GM12878 (cell line): Measurements from ENCODE around the gene NTF3.

Source experiments
- ATF2 ChIP-seq: IDR thresholded peaks from 2 replicates; pipeline ENCODE4 v1.6.1; 2012; ENCODE audit warnings: low read length, inconsistent platforms
- BACH1 ChIP-seq: fragments of 450-650 bp; IDR thresholded peaks from 2 replicates; pipeline ENCODE4 v1.6.1; 2017; ENCODE audit warnings: mild to moderate bottlenecking, borderline replicate concordance
- BRCA1 ChIP-seq: IDR thresholded peaks from 2 replicates; pipeline ENCODE4 v1.6.1; 2011; ENCODE audit warnings: low read depth, low read length, improper control_type of control experiment
- RBBP5 ChIP-seq: fragments of 200-600 bp; sonication (generic); conservative IDR thresholded peaks from 2 replicates; pipeline ENCODE4 v1.6.1; 2016
- ZSCAN29 ChIP-seq: fragments of 450-650 bp; IDR thresholded peaks from 2 replicates; pipeline ENCODE4 v1.6.1; 2017; ENCODE audit warnings: mild to moderate bottlenecking, moderate library complexity
- ZZZ3 ChIP-seq: IDR thresholded peaks from 2 replicates; pipeline ENCODE4 v1.6.1; 2011; ENCODE audit warnings: low read depth; ENCODE audit not compliant: control insufficient read depth, insufficient read length
- TF ChIP-seq, protein P1 (sequence below), 3 experiments: IDR thresholded peaks in 2 of 3; conservative IDR thresholded peaks in 1 of 3; 2 replicates each; pipeline ENCODE4 v1.5.1; 2011; ENCODE audit warnings: low read depth in 3 of 3, low read length in 3 of 3, mild to moderate bottlenecking in 3 of 3, control low read depth in 2 of 3, moderate library complexity in 2 of 3, inconsistent platforms in 1 of 3, mixed read lengths in 1 of 3; ENCODE audit not compliant: control insufficient read depth in 2 of 3, insufficient read depth in 1 of 3; ENCODE audit errors: extremely low read depth in 1 of 3
- TF ChIP-seq, protein P2 (sequence below): IDR thresholded peaks from 2 replicates; pipeline ENCODE4 v1.6.1; 2011; ENCODE audit warnings: low read depth, mild to moderate bottlenecking, low read length, moderate library complexity, borderline replicate concordance; ENCODE audit errors: extremely low read depth
- TF ChIP-seq, protein P3 (sequence below): IDR thresholded peaks from 2 replicates; pipeline ENCODE4 v1.6.1; 2012; ENCODE audit warnings: low read depth, low read length, improper control_type of control experiment

GRCh38 chr12:5384015-5384414 is 47.9 kb upstream of the NTF3 start:
- TF ChIP-seq BACH1, result no peak
- TF ChIP-seq, protein P1, sequence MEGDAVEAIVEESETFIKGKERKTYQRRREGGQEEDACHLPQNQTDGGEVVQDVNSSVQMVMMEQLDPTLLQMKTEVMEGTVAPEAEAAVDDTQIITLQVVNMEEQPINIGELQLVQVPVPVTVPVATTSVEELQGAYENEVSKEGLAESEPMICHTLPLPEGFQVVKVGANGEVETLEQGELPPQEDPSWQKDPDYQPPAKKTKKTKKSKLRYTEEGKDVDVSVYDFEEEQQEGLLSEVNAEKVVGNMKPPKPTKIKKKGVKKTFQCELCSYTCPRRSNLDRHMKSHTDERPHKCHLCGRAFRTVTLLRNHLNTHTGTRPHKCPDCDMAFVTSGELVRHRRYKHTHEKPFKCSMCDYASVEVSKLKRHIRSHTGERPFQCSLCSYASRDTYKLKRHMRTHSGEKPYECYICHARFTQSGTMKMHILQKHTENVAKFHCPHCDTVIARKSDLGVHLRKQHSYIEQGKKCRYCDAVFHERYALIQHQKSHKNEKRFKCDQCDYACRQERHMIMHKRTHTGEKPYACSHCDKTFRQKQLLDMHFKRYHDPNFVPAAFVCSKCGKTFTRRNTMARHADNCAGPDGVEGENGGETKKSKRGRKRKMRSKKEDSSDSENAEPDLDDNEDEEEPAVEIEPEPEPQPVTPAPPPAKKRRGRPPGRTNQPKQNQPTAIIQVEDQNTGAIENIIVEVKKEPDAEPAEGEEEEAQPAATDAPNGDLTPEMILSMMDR (IDR thresholded peaks at IDR 0.05 in 2 of 3, conservative IDR thresholded peaks at IDR 0.05 in 1 of 3; ENCODE audit: control insufficient read depth in 2 of 3, extremely low read depth in 1 of 3, insufficient read depth in 1 of 3, low read depth in 3 of 3, low read length in 3 of 3), result no peak
- no peak for TF ChIP-seq ZSCAN29
- TF ChIP-seq BRCA1, result no peak
- TF ChIP-seq ATF2, result no peak
- TF ChIP-seq ZZZ3, result no peak
- TF ChIP-seq, protein P2, sequence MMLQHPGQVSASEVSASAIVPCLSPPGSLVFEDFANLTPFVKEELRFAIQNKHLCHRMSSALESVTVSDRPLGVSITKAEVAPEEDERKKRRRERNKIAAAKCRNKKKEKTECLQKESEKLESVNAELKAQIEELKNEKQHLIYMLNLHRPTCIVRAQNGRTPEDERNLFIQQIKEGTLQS, result no peak
- TF ChIP-seq RBBP5, result no peak
- TF ChIP-seq, protein P3, sequence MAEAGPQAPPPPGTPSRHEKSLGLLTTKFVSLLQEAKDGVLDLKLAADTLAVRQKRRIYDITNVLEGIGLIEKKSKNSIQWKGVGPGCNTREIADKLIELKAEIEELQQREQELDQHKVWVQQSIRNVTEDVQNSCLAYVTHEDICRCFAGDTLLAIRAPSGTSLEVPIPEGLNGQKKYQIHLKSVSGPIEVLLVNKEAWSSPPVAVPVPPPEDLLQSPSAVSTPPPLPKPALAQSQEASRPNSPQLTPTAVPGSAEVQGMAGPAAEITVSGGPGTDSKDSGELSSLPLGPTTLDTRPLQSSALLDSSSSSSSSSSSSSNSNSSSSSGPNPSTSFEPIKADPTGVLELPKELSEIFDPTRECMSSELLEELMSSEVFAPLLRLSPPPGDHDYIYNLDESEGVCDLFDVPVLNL, result no peak
